Thoracic aorta (tissue), 2 donors: ENCODE results near the gene PCP2. TPM values are rescaled to one million over a fixed set of nuclear protein-coding genes. Genes with fewer than 3 reads are reported as not detected.

Experiments used
- ATAC-seq: fragments of 150-250 bp; one replicate; pipeline ENCODE4 v1.8.0; 2017; ENCODE audit warnings: low read depth; ENCODE audit not compliant: insufficient number of reproducible peaks, low FRiP score
- DNase-seq: peaks from one replicate; pipeline ENCODE4 v3.0.0-alpha.2; 2020; ENCODE audit warnings: low spot score
- H3K27ac ChIP-seq, 2 donors: fragments of 200-600 bp; sonication (generic); 1 replicate in 1 of 2; 2 replicates in 1 of 2; pipeline ENCODE4 v1.5.1; 2016; ENCODE audit warnings: mild to moderate bottlenecking in 2 of 2, moderate library complexity in 2 of 2
- H3K27me3 ChIP-seq: fragments of 200-600 bp; sonication (generic); replicated peaks from 2 replicates; pipeline ENCODE4 v1.6.0; 2016; ENCODE audit warnings: mild to moderate bottlenecking; ENCODE audit not compliant: insufficient read depth
- H3K36me3 ChIP-seq: fragments of 200-600 bp; sonication (generic); one replicate; pipeline ENCODE4 v1.5.1; 2016
- H3K4me1 ChIP-seq, 2 donors: fragments of 200-600 bp; sonication (generic); 1 replicate in 1 of 2; 2 replicates in 1 of 2; pipeline versions ENCODE4 v1.5.1 to v1.6.0; 2016; ENCODE audit warnings: low read depth in 2 of 2, mild to moderate bottlenecking in 1 of 2; ENCODE audit not compliant: control insufficient read depth in 1 of 2
- H3K4me3 ChIP-seq: fragments of 200-600 bp; sonication (generic); 2 replicates; pipeline ENCODE4 v1.5.1; 2016; ENCODE audit warnings: mild to moderate bottlenecking
- H3K9me3 ChIP-seq: fragments of 200-600 bp; sonication (generic); 2 replicates; pipeline ENCODE4 v1.5.1; 2016
- CTCF ChIP-seq: fragments of 200-600 bp; sonication (generic); IDR thresholded peaks from one replicate; pipeline ENCODE4 v1.5.1; 2019; ENCODE audit warnings: antibody characterized with exemption
- total RNA-seq, 2 donors: library from RNA; depleted of rRNA; stranded (reverse); fragments of >200 nt; gene quantifications; one replicate each; pipeline versions ENCODE4 v1.1.0 to v1.2.3, GENCODE V29; 2016

The PCP2 gene
- total RNA-seq, 2 donors from 2014 or later, result not detected

DNA sequence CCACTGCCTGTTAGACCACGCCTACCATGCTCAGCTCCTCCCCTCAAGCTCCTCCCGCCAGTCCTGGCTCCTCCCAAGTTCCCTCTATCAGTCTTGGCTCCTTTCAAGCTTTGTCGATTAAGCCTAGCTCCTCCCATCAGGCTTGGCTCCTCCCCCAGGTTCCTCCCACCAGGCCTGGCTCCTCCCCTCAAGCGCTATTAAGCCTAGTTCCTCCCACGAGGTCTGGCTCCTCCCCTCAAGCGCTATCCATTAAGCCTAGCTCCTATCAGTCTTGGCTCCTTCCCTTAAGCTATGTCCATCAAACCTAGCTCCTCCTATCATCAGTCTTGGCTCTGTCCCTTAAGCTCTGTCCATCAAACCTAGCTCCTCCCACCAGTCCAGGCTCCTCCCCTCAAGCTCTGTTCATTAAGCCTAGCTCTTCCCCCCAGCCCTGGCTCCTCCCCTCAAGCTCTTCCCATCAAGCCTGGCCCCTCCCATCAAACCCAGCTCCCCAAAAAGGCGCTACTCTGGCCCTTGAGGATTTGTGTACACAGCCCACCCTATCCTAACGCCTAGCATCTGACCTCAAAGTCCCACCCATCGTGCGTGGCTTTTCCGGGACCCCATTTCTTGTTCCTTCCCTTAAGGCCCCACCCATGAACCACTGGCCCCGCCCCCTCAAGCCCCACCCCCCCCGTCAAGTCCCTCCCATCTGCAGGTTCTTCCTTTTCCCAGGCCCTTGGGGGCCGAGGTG, 27.9 kb downstream of the PCP2 start:
- H3K4me1 ChIP-seq, result no peaks in the 10 kb centered on the region
- H3K27me3 ChIP-seq, result no peaks in the 10 kb centered on the region
- no peak overlapping the region for H3K27ac ChIP-seq
- ATAC-seq (no peak), DNase-seq (no peak)
- no peak for TF ChIP-seq CTCF
- H3K36me3 ChIP-seq, result no peaks in the 10 kb centered on the region
- H3K9me3 ChIP-seq, result no peaks in the 10 kb centered on the region
- no peak overlapping the region for H3K4me3 ChIP-seq

GRCh38 chr19:7603919-7604318, 29.6 kb downstream of the PCP2 start:
- Histone ChIP-seq H3K4me3 (no peak overlapping the region), H3K27ac (no peak overlapping the region), H3K4me1 (no peaks in the 10 kb centered on the region), H3K36me3 (no peaks in the 10 kb centered on the region), H3K9me3 (no peaks in the 10 kb centered on the region), H3K27me3 (no peaks in the 10 kb centered on the region)
- TF ChIP-seq CTCF, result no peak
- ATAC-seq (no peak), DNase-seq (no peak)

DNA sequence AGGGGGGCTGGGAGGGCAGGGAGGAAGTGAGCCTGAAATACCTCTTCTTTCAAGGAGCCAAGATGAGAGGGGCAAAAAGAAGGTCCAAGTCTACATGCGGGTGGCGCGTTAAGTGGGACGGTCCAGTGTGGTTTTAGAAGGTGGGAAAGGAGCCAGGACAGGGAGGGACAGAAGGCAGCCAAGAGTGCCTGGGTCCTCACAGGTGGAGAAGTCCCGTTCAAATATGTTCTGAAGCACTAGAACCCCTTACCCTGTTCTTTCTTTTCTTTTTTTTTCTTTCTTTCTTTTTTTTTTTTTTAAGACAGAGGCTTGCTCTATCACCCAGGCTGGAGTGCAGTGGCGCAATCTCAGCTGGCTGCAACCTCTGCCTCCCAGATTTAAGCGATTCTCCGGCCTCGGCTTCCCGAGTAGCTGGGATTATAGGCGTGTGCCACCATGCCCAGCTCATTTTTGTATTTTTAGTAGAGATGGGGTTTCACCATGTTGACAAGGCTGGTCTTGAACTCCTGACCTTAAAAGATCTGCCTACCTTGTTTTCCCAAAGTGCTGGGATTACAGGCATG, 30.5 kb downstream of the PCP2 start:
- H3K4me3 ChIP-seq, result no peak overlapping the region
- no peaks in the 10 kb centered on the region for H3K27me3 ChIP-seq
- ATAC-seq, result no peak
- H3K36me3 ChIP-seq, result no peaks in the 10 kb centered on the region
- H3K27ac ChIP-seq, result no peak overlapping the region
- H3K9me3 ChIP-seq, result no peaks in the 10 kb centered on the region
- H3K4me1 ChIP-seq, result no peaks in the 10 kb centered on the region
- DNase-seq, result no peak
- TF ChIP-seq CTCF, result no peak

- Histone ChIP-seq H3K9me3 (no peaks in the 10 kb centered on the region), H3K27ac (no peak overlapping the region), H3K4me1 (no peaks in the 10 kb centered on the region), H3K36me3 (no peaks in the 10 kb centered on the region), H3K27me3 (no peaks in the 10 kb centered on the region), H3K4me3 (no peak overlapping the region)
- no peak for TF ChIP-seq CTCF
- no peak for DNase-seq
- no peak for ATAC-seq
Measured at GRCh38 chr19:7602240-7602934, 31.1 kb downstream of the PCP2 start.

DNA sequence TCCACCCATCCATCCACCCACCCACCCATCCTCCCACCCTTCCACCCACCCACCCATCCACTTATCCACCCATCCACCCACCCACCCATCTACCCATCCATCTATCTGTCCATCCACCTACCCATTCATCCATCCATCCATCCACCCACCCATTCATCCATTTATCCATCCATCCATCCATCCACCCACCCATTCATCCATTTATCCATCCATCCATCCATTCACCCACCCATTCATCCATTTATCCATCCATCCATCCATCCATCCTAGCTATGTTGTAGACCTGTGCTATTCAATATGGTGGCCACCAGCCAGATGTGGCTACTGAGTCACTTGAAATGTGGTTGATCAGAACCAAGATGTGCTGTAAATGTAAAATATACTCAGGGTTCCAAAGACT, 32.8 kb downstream of the PCP2 start:
- Histone ChIP-seq H3K4me1 (peaks cover 0 to 5% of the 10 kb centered on the region in 2 donors), H3K27ac (no peak overlapping the region), H3K4me3 (no peak overlapping the region), H3K27me3 (peaks cover 6% of the 10 kb centered on the region), H3K9me3 (no peaks in the 10 kb centered on the region), H3K36me3 (no peaks in the 10 kb centered on the region)
- TF ChIP-seq CTCF, result no peak
- DNase-seq (no peak), ATAC-seq (no peak)
